Uterus (tissue), 4 donors: ENCODE results near the gene CLCN5. TPM values are rescaled to one million over a fixed set of nuclear protein-coding genes. Genes with fewer than 3 reads are reported as not detected.

Experiments
- DNase-seq, 2 donors: peaks; one replicate each; pipeline ENCODE4 v3.0.0-alpha.2; 2019 to 2020
- H3K27ac ChIP-seq, 2 donors: fragments of 200-600 bp; sonication (generic); 1 replicate in 1 of 2; 2 replicates in 1 of 2; pipeline ENCODE4 v1.5.1; 2016 to 2018
- H3K27me3 ChIP-seq, 2 donors: fragments of 200-600 bp; sonication (generic); one replicate each; pipeline ENCODE4 v1.5.1; 2018 to 2019; ENCODE audit warnings: control low read depth in 1 of 2
- H3K36me3 ChIP-seq, 2 donors: fragments of 200-600 bp; sonication (generic); one replicate each; pipeline ENCODE4 v1.5.1; 2019; ENCODE audit warnings: control low read depth in 1 of 2
- H3K4me1 ChIP-seq, 2 donors: fragments of 200-600 bp; sonication (generic); one replicate each; pipeline ENCODE4 v1.5.1; 2018 to 2019; ENCODE audit warnings: control low read depth in 1 of 2
- H3K4me3 ChIP-seq, 2 donors: fragments of 200-600 bp; sonication (generic); 1 replicate in 1 of 2; 2 replicates in 1 of 2; pipeline ENCODE4 v1.5.1; 2018 to 2019; ENCODE audit warnings: mild to moderate bottlenecking in 1 of 2
- H3K9me3 ChIP-seq, 2 donors: fragments of 200-600 bp; sonication (generic); one replicate each; pipeline ENCODE4 v1.5.1; 2019; ENCODE audit warnings: control low read depth in 1 of 2
- CTCF ChIP-seq, 4 experiments: fragments of 200-600 bp in 2 of 4; fragments of 450-650 bp in 2 of 4; sonication (generic) in 2 of 4; IDR thresholded peaks; one replicate each; pipeline ENCODE4 v1.5.1; 2016 to 2019; ENCODE audit warnings: antibody characterized with exemption in 4 of 4, mild to moderate bottlenecking in 2 of 4, moderate library complexity in 1 of 4
- POLR2A ChIP-seq, 2 donors: fragments of 450-650 bp; IDR thresholded peaks; one replicate each; pipeline ENCODE4 v1.6.1; 2016; ENCODE audit warnings: antibody characterized with exemption in 2 of 2, mild to moderate bottlenecking in 1 of 2, moderate library complexity in 1 of 2
- intact Hi-C: fragments of 100-400 bp; cut with DNase I; formaldehyde crosslinking; loops from one replicate; pipeline ENCODE4 v1.15.1; 2023; ENCODE audit warnings: low total_unique reads
- total RNA-seq, 4 donors: library from RNA; depleted of rRNA in 3 of 4; stranded (reverse); fragments of >200 nt in 3 of 4; gene quantifications; one replicate each; pipeline versions ENCODE4 v1.1.0 to v1.2.4, GENCODE V29; 2014 to 2023
- donor health status: DM: yes; HTN: yes; CAD: no.

Gene CLCN5
- total RNA-seq, 4 donors from 2014 or later, result 6.4 to 81.2 (median 11.0) TPM

GRCh38 chrX:49932791-49933190 lies 10.4 kb downstream of the CLCN5 start:
- TF ChIP-seq POLR2A (IDR thresholded peaks at IDR 0.05) (no peak), CTCF (IDR thresholded peaks at IDR 0.05) (no peak)
- H3K27me3 ChIP-seq, result no peaks in the 10 kb centered on the region
- H3K9me3 ChIP-seq, result no peaks in the 10 kb centered on the region
- no peak for DNase-seq
- H3K4me3 ChIP-seq, result no peak overlapping the region
- intact Hi-C loops, result no loop called here
- no peaks in the 10 kb centered on the region for H3K36me3 ChIP-seq
- H3K27ac ChIP-seq, result no peak overlapping the region
- H3K4me1 ChIP-seq, result no peaks in the 10 kb centered on the region

GRCh38 chrX:49934148-49934547 lies 11.8 kb downstream of the CLCN5 start:
- H3K4me1 ChIP-seq, result no peaks in the 10 kb centered on the region
- intact Hi-C loops, result no loop called here
- H3K4me3 ChIP-seq, result no peak overlapping the region
- TF ChIP-seq POLR2A (IDR thresholded peaks at IDR 0.05), result no peak
- no peak for TF ChIP-seq CTCF (IDR thresholded peaks at IDR 0.05)
- H3K36me3 ChIP-seq, result no peaks in the 10 kb centered on the region
- H3K9me3 ChIP-seq, result no peaks in the 10 kb centered on the region
- no peaks in the 10 kb centered on the region for H3K27me3 ChIP-seq
- DNase-seq, result no peak
- H3K27ac ChIP-seq, result no peak overlapping the region

- H3K27ac ChIP-seq, result no peak overlapping the region
- intact Hi-C loops, result no loop called here
- H3K4me1 ChIP-seq, result no peaks in the 10 kb centered on the region
- H3K36me3 ChIP-seq, result no peaks in the 10 kb centered on the region
- no peak overlapping the region for H3K4me3 ChIP-seq
- H3K27me3 ChIP-seq, result no peaks in the 10 kb centered on the region
- no peak for DNase-seq
- TF ChIP-seq POLR2A (IDR thresholded peaks at IDR 0.05) (no peak), CTCF (IDR thresholded peaks at IDR 0.05) (no peak)
- H3K9me3 ChIP-seq, result no peaks in the 10 kb centered on the region
Measured at GRCh38 chrX:49934729-49935128, 12.3 kb downstream of the CLCN5 start.

GRCh38 chrX:49947781-49948180 lies 25.4 kb downstream of the CLCN5 start:
- TF ChIP-seq CTCF (IDR thresholded peaks at IDR 0.05), result no peak
- intact Hi-C loops, result no loop called here
- DNase-seq, result no peak

GRCh38 chrX:49949961-49950360 lies 27.6 kb downstream of the CLCN5 start:
- no peaks in the 10 kb centered on the region for H3K36me3 ChIP-seq
- intact Hi-C loops, result no loop called here
- TF ChIP-seq CTCF (IDR thresholded peaks at IDR 0.05) (no peak), POLR2A (IDR thresholded peaks at IDR 0.05) (no peak)
- H3K4me1 ChIP-seq, result no peaks in the 10 kb centered on the region
- H3K27ac ChIP-seq, result no peak overlapping the region
- no peaks in the 10 kb centered on the region for H3K27me3 ChIP-seq
- H3K9me3 ChIP-seq, result no peaks in the 10 kb centered on the region
- DNase-seq, result no peak
- H3K4me3 ChIP-seq, result no peak overlapping the region

More at GRCh38 chrX:49947781-49948180, 25.4 kb downstream of the CLCN5 start:
- Histone ChIP-seq H3K36me3 (no peaks in the 10 kb centered on the region), H3K9me3 (no peaks in the 10 kb centered on the region), H3K4me3 (no peak overlapping the region), H3K27ac (no peak overlapping the region), H3K27me3 (no peaks in the 10 kb centered on the region), H3K4me1 (no peaks in the 10 kb centered on the region)
